Sigmoid colon (tissue), 7 donors: ENCODE measurements around the gene ZBTB7C. TPM values are rescaled to one million over a fixed set of nuclear protein-coding genes. Genes with fewer than 3 reads are reported as not detected.

Source experiments
- DNase-seq: peaks from one replicate; pipeline ENCODE4 v3.0.0-alpha.2; 2019
- H3K27ac ChIP-seq, 4 donors: fragments of 200-600 bp; sonication (generic); one replicate each; pipeline ENCODE4 v1.5.1; 2016 to 2019; ENCODE audit warnings: mild to moderate bottlenecking in 1 of 4
- H3K27me3 ChIP-seq, 3 donors: fragments of 200-600 bp; sonication (generic); one replicate each; pipeline ENCODE4 v1.5.1; 2019; ENCODE audit warnings: mild to moderate bottlenecking in 1 of 3
- H3K36me3 ChIP-seq, 4 donors: fragments of 200-600 bp; sonication (generic); one replicate each; pipeline ENCODE4 v1.5.1; 2016 to 2019
- H3K4me1 ChIP-seq, 4 donors: fragments of 200-600 bp; sonication (generic); one replicate each; pipeline ENCODE4 v1.5.1; 2017 to 2019
- H3K4me3 ChIP-seq, 4 donors: fragments of 200-600 bp; sonication (generic); one replicate each; pipeline ENCODE4 v1.5.1; 2017 to 2019; ENCODE audit warnings: mild to moderate bottlenecking in 2 of 4, moderate library complexity in 1 of 4
- H3K9me3 ChIP-seq, 4 donors: fragments of 200-600 bp in 3 of 4; sonication (generic) in 3 of 4; one replicate each; pipeline versions ENCODE4 v1.5.1 to v1.6.1; 2013 to 2019
- EP300 ChIP-seq, 4 donors: sonication (generic); formaldehyde crosslinking; IDR thresholded peaks; one replicate each; pipeline ENCODE4 v1.6.1; 2017; ENCODE audit warnings: antibody characterized with exemption in 4 of 4
- POLR2A ChIP-seq, 2 donors: fragments of 450-650 bp; IDR thresholded peaks; one replicate each; pipeline ENCODE4 v1.6.1; 2016; ENCODE audit warnings: antibody characterized with exemption in 2 of 2, mild to moderate bottlenecking in 2 of 2, moderate library complexity in 2 of 2
- POLR2AphosphoS5 ChIP-seq, 4 donors: sonication (generic); formaldehyde crosslinking; IDR thresholded peaks; one replicate each; pipeline ENCODE4 v1.6.1; 2017; ENCODE audit warnings: antibody characterized with exemption in 4 of 4
- WGBS, 2 donors: extraction: QIAGEN DNeasy Blood & Tissue Kit; methylation state at CpG; one replicate each; pipeline ENCODE4 v1.1.7; 2013; 5-methylcytosine and 5-hydroxymethylcytosine counted together
- intact Hi-C: fragments of 100-400 bp; cut with DNase I; formaldehyde crosslinking; loops from one replicate; pipeline ENCODE4 v1.15.1; 2023
- polyA plus RNA-seq, 3 donors: library from polyadenylated mRNA; stranded (reverse); fragments of 200-250 nt; gene quantifications; one replicate each; pipeline ENCODE4 v1.2.3, GENCODE V29; 2013
- total RNA-seq, 4 donors: library from RNA; depleted of rRNA; stranded (reverse); fragments of >200 nt; gene quantifications; one replicate each; pipeline ENCODE4 v1.1.0, GENCODE V29; 2016
- TF ChIP-seq, protein P1 (sequence below), 4 experiments: fragments of 450-650 bp in 3 of 4; fragments of 200-600 bp in 1 of 4; IDR thresholded peaks; one replicate each; pipeline ENCODE4 v1.5.1; 2016 to 2019; ENCODE audit warnings: antibody characterized with exemption in 4 of 4, mild to moderate bottlenecking in 3 of 4, moderate library complexity in 2 of 4
- donor health status: healthy with polysubstance abuse.
- donor health status: Bipolar disorder and iron deficiency.
- donor health status: healthy.

The ZBTB7C gene
- total and polyA plus RNA-seq, 7 donors = 0.41 to 18.6 (median 1.7) TPM

- DNase-seq = peak; percentile 57
- no peaks in the 10 kb centered on the region for H3K27me3 ChIP-seq
- WGBS, 2 donors = 75 to 82% methylated on average over 4 of the region's 4 CpGs
- H3K4me1 ChIP-seq = no peaks in the 10 kb centered on the region
- H3K4me3 ChIP-seq = no peak overlapping the region
- no peaks in the 10 kb centered on the region for H3K36me3 ChIP-seq
- no peaks in the 10 kb centered on the region for H3K9me3 ChIP-seq
- intact Hi-C loops = no loop called here
- TF ChIP-seq, protein P1, sequence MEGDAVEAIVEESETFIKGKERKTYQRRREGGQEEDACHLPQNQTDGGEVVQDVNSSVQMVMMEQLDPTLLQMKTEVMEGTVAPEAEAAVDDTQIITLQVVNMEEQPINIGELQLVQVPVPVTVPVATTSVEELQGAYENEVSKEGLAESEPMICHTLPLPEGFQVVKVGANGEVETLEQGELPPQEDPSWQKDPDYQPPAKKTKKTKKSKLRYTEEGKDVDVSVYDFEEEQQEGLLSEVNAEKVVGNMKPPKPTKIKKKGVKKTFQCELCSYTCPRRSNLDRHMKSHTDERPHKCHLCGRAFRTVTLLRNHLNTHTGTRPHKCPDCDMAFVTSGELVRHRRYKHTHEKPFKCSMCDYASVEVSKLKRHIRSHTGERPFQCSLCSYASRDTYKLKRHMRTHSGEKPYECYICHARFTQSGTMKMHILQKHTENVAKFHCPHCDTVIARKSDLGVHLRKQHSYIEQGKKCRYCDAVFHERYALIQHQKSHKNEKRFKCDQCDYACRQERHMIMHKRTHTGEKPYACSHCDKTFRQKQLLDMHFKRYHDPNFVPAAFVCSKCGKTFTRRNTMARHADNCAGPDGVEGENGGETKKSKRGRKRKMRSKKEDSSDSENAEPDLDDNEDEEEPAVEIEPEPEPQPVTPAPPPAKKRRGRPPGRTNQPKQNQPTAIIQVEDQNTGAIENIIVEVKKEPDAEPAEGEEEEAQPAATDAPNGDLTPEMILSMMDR (IDR thresholded peaks at IDR 0.05) = no peak
- TF ChIP-seq POLR2AphosphoS5 (IDR thresholded peaks at IDR 0.05) = no peak
- no peak for TF ChIP-seq POLR2A (IDR thresholded peaks at IDR 0.05)
- no peak for TF ChIP-seq EP300 (IDR thresholded peaks at IDR 0.05)
- H3K27ac ChIP-seq = no peak overlapping the region
Measured at GRCh38 chr18:48042431-48042830, 366.8 kb downstream of the ZBTB7C start.

- intact Hi-C loops = no loop called here
- H3K27me3 ChIP-seq = no peaks in the 10 kb centered on the region
Measured at GRCh38 chr18:48040457-48041110, 368.6 kb downstream of the ZBTB7C start.

DNA sequence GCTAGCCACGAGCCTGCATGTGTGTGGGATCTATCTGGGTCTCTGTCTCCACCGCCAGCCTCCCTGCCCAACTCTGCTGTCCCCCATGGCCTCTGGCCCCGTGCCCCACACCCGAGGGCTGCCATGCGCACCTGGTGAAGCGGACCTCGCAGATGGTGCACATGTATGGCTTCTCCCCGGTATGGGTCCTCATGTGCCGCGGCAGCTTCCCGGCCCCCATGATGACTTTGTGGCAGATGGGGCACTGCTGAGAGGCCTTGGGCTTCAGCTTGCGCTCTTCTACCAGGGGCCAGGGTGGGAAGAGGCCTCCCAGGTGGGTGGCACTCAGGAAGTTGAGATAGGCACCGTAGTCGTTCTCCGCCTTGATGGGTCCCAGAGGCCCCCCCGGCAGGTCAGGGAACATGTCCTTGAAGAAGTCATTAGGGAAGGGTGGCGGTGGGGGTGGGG, 369.4 kb downstream of the ZBTB7C start:
- DNase-seq = peak; percentile 56
- WGBS, 2 donors = 94 to 95% methylated on average over 17 of the region's 17 CpGs
- Histone ChIP-seq H3K27me3 (no peaks in the 10 kb centered on the region), H3K4me3 (no peak overlapping the region), H3K4me1 (no peaks in the 10 kb centered on the region), H3K36me3 (no peaks in the 10 kb centered on the region), H3K9me3 (no peaks in the 10 kb centered on the region), H3K27ac (no peak overlapping the region)
- no peak for TF ChIP-seq EP300 (IDR thresholded peaks at IDR 0.05)
- TF ChIP-seq POLR2A (IDR thresholded peaks at IDR 0.05) = no peak
- TF ChIP-seq, protein P1 (IDR thresholded peaks at IDR 0.05) = no peak
- TF ChIP-seq POLR2AphosphoS5 (IDR thresholded peaks at IDR 0.05) = no peak
- intact Hi-C loops = no loop called here

More at GRCh38 chr18:48040457-48041110, 368.6 kb downstream of the ZBTB7C start:
- TF ChIP-seq EP300 (IDR thresholded peaks at IDR 0.05) (no peak), POLR2A (IDR thresholded peaks at IDR 0.05) (no peak), POLR2AphosphoS5 (IDR thresholded peaks at IDR 0.05) (no peak)
- TF ChIP-seq, protein P1 (IDR thresholded peaks at IDR 0.05) = no peak
- no peaks in the 10 kb centered on the region for H3K36me3 ChIP-seq
- no peaks in the 10 kb centered on the region for H3K4me1 ChIP-seq
- no peak overlapping the region for H3K4me3 ChIP-seq
- WGBS, 2 donors = 94 to 96% methylated on average over 23 of the region's 23 CpGs
- H3K27ac ChIP-seq = no peak overlapping the region
- no peaks in the 10 kb centered on the region for H3K9me3 ChIP-seq
- peak; percentile 32 for DNase-seq

- Histone ChIP-seq H3K27me3 (no peaks in the 10 kb centered on the region), H3K9me3 (no peaks in the 10 kb centered on the region), H3K4me3 (no peak overlapping the region), H3K27ac (no peak overlapping the region), H3K36me3 (no peaks in the 10 kb centered on the region), H3K4me1 (no peaks in the 10 kb centered on the region)
- peak; percentile 46 for DNase-seq
- intact Hi-C loops = no loop called here
- WGBS, 2 donors = 87 to 95% methylated on average over 6 of the region's 6 CpGs
- no peak for TF ChIP-seq POLR2A (IDR thresholded peaks at IDR 0.05)
Measured at GRCh38 chr18:48038636-48039035, 370.5 kb downstream of the ZBTB7C start.

GRCh38 chr18:48037481-48038271, 371.5 kb downstream of the ZBTB7C start:
- Histone ChIP-seq H3K27ac (no peak overlapping the region), H3K4me3 (no peak overlapping the region), H3K27me3 (no peaks in the 10 kb centered on the region), H3K36me3 (no peaks in the 10 kb centered on the region), H3K9me3 (no peaks in the 10 kb centered on the region), H3K4me1 (no peaks in the 10 kb centered on the region)
- 71 to 82% methylated on average over 16 of the region's 16 CpGs for WGBS, 2 donors
- intact Hi-C loops = no loop called here
- peak; percentile 43 for DNase-seq
- TF ChIP-seq, protein P1 (IDR thresholded peaks at IDR 0.05) = no peak
- TF ChIP-seq POLR2AphosphoS5 (IDR thresholded peaks at IDR 0.05) (no peak), POLR2A (IDR thresholded peaks at IDR 0.05) (no peak), EP300 (IDR thresholded peaks at IDR 0.05) (no peak)
